Right forelimb (tissue), 1 donor: ENCODE measurements around the gene SLC17A8.

Experiments used
- DNase-seq: peaks from one replicate; pipeline ENCODE4 v3.0.0-alpha.2; 2018

SLC17A8 gene

DNA sequence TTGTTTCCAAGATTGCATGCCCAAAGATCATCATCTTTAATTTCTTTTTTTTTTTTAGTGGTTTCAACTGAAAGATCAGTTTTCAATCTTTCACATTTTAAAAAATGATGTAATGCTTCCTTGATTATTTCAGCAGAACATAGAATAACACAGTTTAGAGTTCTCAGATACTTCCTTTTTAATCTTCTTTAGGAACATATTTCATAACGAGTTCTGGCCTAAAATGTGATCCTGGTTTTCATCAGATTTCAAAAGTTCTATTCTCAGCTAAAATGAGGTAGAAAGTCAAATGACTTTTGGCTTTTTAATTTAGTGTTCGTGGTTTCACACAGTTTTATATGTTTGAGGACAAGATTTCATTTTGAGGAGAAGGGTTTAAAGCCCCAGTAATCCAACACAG, 76.8 kb downstream of the SLC17A8 start:
- DNase-seq = no peak

DNA sequence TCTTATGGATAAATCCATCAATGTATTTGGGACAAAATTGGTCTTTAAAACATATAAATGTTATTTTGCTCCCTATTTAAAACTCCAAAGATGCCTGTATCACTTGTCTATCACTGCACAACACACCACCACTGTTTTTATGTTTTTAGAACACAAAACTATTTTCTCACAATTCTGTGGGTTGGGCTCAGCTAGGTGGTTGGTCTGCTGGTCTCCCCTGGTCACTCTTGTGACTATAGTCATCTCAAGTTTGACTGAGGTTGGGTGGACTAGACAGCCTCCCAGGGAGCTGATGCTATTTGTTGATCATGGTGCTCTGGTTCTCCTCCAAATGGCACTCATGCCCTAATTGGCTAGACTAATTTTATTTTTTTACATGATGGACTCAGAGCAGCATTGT, 77.3 kb downstream of the SLC17A8 start:
- DNase-seq = no peak

DNA sequence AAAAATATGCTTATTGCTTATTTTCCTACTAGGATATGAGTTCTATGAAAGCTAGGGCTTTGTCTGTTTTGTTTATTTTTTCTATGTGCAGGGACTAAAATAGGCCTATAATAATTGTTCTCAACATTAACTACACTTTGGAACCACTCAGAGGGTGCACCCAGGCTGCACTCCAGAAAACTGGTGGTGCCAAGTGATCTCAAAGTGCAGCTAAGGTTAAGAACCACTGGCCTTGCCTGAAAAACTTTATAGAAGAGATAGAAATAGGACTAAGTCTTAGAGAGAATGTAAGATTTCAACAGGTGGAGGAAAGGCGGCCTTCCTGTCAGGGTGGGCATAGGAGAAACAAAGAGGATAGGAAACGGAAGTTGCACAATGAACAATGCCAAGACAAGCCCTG, 79.1 kb downstream of the SLC17A8 start:
- no peak for DNase-seq

DNA sequence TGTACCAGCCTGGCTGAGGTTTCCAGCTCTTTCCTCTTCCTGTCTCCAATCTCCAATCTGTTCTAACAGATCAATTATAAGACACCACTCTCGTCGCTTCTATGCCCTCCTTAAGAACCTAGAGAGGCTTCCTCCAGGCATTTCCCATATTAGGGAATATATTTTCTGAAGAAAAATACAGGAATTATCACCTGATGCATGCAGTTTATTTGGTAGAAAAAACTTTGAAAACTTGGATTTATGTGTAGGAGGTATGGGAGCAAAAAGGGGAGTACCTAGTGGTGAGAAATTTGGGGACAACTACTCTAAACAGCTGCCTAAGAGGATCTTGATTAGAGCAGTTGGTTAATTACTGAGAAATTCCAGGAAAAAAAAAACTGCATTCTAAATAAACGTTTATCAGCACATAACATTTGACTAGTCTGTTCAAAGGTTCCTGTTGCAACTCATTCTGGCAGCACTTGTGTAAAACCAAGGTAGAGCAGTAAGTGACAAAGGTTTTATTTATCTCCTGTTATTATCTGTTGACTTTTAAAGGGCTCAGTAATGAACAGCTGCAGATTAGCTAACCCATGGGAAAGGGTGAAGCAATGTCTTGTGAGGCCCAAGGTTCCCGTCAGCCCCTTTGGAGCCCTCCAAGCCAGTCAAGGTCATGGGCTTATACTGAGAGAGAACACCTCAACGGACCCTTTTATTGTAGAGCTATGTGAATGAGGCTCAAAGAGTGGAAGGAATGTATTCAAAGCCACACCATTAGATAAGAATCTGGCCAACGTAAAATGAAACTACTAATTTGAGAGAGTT, 80.4 kb downstream of the SLC17A8 start:
- DNase-seq = no peak

DNA sequence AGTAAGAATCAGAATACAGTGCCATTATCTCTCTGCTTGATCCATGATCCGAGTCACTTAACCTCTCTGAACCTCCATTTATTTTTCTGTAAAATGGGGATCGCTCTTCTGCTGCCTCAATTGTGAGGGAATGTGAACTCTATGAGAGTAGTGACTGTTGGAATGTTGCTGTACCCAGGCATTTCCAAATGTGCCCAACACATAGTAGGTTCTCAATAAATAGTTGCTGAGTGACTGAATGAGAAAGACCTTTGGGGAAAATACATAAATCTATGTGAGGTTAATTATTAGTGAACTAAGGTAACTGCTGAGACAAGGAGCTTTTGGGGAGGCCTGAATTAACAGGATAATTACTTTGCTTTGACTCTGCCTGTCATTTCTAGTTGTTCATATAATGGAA, 82.9 kb downstream of the SLC17A8 start:
- DNase-seq = no peak

DNA sequence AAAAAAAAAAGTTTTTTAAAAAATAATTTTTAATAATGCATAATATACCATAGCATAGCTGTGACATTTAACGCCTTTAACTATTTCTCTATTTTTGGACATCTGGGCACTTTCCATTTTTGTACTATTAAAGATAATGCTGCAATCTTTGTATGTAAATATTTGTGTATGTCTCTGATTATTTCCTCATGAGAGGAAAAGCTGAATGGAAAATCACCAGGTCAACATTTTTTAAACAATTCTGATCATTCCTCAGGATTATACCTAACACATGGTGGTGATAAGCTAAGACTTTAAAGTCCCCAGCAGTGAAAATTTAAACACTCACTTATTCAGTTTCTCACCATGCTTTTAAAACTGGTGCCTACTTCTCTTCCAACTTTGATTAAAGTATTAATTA, 85.5 kb downstream of the SLC17A8 start:
- no peak for DNase-seq

DNA sequence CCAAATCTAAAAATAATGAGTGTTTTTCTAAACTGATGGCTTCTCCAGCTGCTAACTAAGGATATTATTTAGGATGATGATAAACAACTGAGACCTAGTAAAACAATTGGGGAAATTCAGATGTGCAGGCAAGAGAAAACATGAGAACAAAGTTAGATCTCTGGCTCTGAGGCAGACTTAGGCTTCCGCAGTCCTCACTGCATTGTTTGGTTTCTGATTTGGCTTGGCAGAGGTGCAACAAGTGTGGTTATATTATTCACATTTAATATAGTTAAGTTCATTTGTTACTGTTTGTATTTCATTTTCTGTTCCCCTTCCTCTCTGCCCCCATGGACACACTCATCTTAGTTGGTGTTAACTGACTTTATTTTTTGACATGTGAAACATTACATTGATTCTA, 86.6 kb downstream of the SLC17A8 start:
- no peak for DNase-seq

DNA sequence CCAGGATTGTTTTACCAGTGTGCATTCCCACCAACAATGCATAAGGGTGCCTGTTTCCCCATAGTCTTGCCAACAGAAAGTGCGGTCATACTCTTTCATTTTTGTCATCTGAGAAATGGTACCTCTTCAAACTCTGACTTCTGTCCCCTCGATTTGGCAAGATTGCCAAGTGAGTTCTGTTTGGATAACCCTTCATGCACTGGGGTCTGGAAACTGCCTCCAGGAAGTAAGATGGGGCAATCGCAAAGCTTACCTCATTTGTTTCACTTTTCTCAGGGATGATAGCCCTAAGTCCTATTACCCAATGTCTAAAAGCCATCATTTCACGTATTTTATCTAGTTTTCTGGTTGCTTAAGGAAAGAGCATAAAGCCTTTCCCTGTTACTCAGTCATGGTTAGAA, 88.2 kb downstream of the SLC17A8 start:
- DNase-seq = no peak

DNA sequence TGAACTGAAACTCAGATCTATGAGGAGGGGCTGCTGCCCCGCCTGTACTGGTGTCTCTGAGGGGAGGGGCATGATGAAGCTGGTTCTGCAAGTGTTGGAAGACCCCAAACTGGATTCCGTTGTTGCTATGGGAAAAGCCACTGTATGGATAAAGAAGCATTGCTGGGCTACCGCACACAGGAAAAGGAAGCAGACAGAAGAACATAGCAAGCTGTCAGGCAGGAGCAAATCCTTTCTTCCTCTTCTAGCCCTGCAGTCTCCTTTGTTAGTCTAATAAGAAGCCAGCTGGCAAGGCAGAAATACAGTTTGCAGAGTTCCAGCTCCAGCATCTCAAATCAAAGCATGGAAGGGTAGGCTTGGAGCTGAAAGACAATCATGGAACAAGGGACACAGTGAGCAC, 90.5 kb downstream of the SLC17A8 start:
- no peak for DNase-seq

DNA sequence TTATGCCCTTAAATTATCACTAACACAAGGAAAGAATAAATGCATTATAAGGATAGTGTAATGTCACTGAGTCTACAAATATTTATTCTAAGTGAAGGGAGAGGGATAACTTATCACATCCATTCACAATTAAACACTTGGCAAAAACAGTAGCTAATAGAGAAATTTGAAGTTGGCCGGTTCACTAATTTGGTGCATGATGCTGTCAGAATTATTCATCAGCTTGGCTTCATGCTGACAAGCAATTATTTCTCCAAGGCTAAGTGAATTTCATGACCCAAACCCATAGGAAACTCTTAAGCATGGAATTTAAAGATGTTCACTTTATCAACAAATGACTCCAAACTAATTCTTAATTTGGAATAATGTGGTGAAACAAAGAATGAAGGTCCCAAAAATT, 91.8 kb downstream of the SLC17A8 start:
- no peak for DNase-seq

DNA sequence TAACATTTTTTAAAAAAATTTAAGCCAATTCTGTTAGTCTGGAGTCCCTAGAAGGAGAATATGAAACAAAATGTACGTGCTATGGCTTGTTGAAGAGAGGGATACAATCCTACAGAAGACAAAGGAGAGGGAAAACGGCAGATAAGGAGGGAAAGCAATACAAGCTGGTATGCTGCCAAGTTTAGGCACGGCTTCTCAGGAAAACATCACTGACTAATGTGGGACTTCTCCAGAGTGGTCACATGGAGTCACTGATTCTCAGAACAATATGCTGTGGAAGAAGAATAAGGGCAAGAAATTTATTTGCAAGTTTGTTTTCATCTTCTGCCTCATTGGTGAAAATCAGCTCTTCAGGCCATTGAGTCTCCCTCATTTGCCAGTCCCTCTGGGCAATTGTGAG, 93.9 kb downstream of the SLC17A8 start:
- no peak for DNase-seq

DNA sequence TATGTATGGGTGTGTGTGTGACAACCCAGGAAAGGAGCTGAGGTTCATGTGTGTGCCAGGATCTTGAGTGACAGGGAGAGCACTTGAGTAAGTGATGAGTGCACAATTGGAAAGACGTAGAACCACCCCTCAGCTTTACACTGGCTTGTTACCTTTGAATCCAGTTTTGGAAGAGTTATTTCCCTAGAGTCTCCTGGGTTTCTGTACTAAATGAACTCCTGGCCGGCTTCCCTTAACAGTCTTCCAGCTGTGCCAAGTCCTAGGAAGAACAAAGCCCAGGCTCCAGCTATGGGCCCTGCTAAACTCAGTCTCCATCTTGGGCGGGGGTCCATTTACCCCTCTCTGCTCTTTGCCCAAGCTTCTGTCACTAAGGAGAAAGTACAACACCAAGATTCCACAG, 97.1 kb downstream of the SLC17A8 start:
- DNase-seq = no peak

DNA sequence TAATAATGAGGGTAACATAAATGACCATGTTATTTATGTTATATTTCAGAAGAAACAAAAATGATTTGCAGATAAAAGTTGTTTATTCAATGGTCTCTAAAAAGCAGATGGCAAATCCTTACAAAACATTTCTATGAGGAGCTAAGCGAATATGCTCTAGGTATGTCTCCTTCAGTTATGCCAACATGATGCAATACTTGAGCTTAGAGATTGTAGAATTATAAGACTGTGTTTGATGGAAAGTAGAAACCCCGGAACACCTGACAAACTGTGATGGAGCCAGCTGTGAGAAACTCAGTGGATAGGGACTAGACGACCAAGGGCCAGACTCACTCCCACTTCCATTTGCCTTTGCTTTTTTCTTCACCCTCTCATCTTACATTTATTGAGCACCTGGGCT, 99.0 kb downstream of the SLC17A8 start:
- DNase-seq = no peak

DNA sequence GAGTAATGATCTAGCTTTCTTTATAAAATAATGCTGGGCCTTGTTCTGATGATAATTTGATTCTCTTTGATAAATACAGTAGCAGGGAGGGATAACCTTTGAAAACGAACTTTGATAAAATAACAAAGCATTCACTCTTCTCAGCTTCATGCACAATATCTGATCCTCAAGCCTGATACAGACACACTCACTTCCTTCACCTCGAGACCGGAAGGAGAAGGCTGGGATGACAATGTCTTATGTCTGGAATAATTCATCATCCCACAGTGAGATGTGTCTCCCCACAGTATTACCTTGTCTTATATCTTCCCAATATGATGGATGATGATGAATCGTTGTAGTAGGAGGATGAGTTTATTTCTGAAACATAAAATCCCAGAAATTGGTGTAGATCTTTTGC, 101.3 kb downstream of the SLC17A8 start:
- no peak for DNase-seq

DNA sequence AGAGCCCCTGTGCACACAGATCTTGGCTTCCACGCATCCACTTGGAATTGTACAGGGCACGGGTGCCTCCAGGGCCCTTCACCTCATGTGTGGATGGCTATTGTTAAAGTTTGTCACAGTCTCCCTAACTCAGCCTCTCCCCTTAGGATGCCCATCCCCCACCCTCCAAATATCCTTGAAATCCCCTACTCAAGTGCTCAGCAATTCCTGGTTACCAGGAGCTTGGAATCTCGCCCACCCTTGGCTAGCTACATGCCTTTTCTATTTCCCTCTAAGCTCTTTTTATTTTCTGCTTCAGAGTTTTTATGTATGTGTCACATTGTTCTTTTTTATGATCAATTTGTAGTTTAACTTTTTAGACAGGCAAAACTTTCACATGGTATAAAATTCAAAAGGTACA, 103.8 kb downstream of the SLC17A8 start:
- DNase-seq = no peak

DNA sequence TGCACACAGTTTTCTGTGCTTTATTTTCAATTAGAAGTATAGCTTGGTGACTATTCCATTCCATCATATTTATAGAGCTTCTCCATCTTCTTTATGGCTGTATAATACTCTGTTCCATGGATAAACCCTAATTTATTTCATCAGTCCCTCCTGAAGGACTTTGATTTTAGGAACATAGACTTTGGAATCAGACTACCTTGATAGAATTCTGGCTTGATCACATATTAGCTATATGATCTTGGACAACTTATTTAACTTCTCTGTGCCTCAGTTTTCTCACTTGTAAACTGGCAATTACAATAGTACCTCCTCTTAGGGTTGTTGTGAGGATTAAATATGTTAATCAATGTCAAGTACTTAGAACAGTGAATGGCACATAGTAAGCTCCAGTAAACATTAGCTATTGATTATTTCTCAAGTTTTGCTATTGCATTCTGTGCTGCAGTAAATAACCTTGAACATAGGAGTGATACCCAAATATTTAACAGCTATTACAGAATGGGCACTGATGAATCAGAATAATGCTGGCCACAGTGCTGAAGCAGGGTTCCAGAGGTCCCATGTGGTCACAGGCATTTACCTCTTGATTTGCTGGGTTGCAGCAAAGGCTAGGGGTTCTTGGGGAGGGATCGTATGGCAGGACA, 104.6 kb downstream of the SLC17A8 start:
- no peak for DNase-seq

DNA sequence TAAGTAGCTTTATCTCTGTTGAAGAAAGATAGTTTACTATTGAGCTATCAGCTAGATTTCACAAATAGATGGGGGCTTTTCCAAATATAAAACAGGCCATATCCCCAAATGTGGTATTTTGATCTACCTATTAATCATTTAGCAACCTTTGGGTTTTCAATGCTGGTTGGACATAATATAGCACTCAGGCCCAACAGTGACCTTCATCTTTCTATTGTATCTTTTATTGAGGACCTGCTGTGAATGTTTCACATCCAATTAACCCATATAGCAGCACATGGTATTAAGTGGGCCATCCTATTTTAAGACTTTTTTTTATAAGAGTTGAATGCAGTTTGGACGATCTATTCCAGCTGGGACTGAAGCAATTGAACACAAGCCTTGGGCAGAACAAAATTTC, 106.8 kb downstream of the SLC17A8 start:
- no peak for DNase-seq

DNA sequence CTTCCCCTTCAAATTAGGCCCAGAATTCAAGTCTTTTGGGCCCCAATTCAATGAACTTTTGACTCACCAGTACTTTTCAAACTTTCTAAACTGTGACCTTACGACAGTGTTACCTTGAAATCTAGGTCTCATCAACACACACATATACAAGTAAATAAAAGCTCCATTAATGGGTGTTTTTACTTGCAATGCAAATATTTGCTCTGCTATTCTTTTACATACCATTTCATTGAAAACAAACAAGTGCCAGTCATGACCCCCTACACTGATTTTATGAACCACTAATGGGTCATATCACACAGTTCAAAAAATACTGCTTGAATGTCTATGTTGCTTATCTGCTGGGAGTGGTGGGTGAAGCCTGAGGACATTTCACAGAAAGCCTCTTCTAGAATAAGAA, 107.7 kb downstream of the SLC17A8 start:
- DNase-seq = no peak

DNA sequence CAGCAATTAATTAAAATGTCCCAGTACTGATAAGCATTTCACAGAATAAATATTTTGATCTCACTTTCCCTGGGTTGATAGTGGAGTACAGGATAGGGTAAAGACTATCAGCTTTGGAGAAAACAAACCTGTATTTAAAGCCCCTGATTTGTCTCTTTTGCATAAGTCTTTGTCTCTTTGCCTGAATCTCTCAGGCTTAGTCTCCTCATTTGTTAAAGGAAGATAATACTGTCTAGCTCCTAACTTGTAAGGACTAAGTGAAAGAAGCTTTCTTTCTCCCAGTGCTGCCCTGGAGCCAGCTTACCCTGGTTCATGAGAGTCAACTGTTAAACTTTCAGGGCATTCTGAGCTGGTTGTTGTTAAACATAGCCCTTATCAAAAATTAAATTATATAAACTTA, 111.3 kb downstream of the SLC17A8 start:
- no peak for DNase-seq
